ENCODE results near the gene RAET1G.
A peak's percentile ranks its signal among the peaks of the same experiment; 100 is the strongest.

Gene RAET1G

GRCh38 chr6:149887343-149887742 lies 35.6 kb downstream of the RAET1G start:
- no CpG with 5 or more reads among the region's 3 CpGs for WGBS (ENCODE audit: extremely low coverage, insufficient coverage, low lambda C conversion rate)
- no peak overlapping the region for H2BK5ac ChIP-seq (ENCODE audit: low read length)
- H3K79me2 ChIP-seq (ENCODE audit: control insufficient read depth, insufficient read depth, low read length) = no peaks in the 10 kb centered on the region
- no peak overlapping the region for H3K4me2 ChIP-seq (ENCODE audit: low read length)
- no peak overlapping the region for H4K8ac ChIP-seq (ENCODE audit: low read depth, low read length)
- no peak overlapping the region for H3K27ac ChIP-seq (ENCODE audit: low read depth, low read length)
- H3K9ac ChIP-seq (ENCODE audit: low read length) = no peak overlapping the region
- no peak overlapping the region for H2BK15ac ChIP-seq (replicated peaks; ENCODE audit: low read depth)
- no peak overlapping the region for H3K56ac ChIP-seq (ENCODE audit: low read length)
- H3K23ac ChIP-seq (ENCODE audit: low read length) = no peak overlapping the region
- H3K79me1 ChIP-seq (ENCODE audit: low read length) = no peaks in the 10 kb centered on the region
- H2AK5ac ChIP-seq (ENCODE audit: low read length) = no peak overlapping the region
- H4K5ac ChIP-seq (ENCODE audit: low read length) = no peak overlapping the region
- no peaks in the 10 kb centered on the region for H3K36me3 ChIP-seq (ENCODE audit: control insufficient read depth, insufficient read depth, low read length)
- H3K18ac ChIP-seq (ENCODE audit: low read length) = no peak overlapping the region
- no peaks in the 10 kb centered on the region for H3K4me1 ChIP-seq (ENCODE audit: control insufficient read depth, low read depth, low read length)
- H3K4me3 ChIP-seq (ENCODE audit: low read length) = no peak overlapping the region
- DNase-seq = no peak
- H2BK120ac ChIP-seq (ENCODE audit: low read depth, low read length) = no peak overlapping the region
- H3K4ac ChIP-seq (ENCODE audit: low read depth, low read length) = no peak overlapping the region
- no peaks in the 10 kb centered on the region for H3K27me3 ChIP-seq (ENCODE audit: insufficient read depth, low read length, poor library complexity)

GRCh38 chr6:149885888-149886287 lies 37.0 kb downstream of the RAET1G start:
- WGBS (ENCODE audit: extremely low coverage, insufficient coverage, low lambda C conversion rate) = no CpG with 5 or more reads among the region's 3 CpGs
- no peak overlapping the region for H3K18ac ChIP-seq (ENCODE audit: low read length)

GRCh38 chr6:149884617-149885016 lies 38.3 kb downstream of the RAET1G start:
- H3K23ac ChIP-seq (ENCODE audit: low read length) = no peak overlapping the region
- DNase-seq = no peak
- no peak overlapping the region for H3K9ac ChIP-seq (ENCODE audit: low read length)
- H3K79me1 ChIP-seq (ENCODE audit: low read length) = no peaks in the 10 kb centered on the region
- no peaks in the 10 kb centered on the region for H3K36me3 ChIP-seq (ENCODE audit: control insufficient read depth, insufficient read depth, low read length)
- no peak overlapping the region for H2AK5ac ChIP-seq (ENCODE audit: low read length)
- no peak overlapping the region for H3K4me3 ChIP-seq (ENCODE audit: low read length)
- H3K4me2 ChIP-seq (ENCODE audit: low read length) = no peak overlapping the region
- no peaks in the 10 kb centered on the region for H3K79me2 ChIP-seq (ENCODE audit: control insufficient read depth, insufficient read depth, low read length)
- H3K27me3 ChIP-seq (ENCODE audit: insufficient read depth, low read length, poor library complexity) = no peaks in the 10 kb centered on the region
- H3K18ac ChIP-seq (ENCODE audit: low read length) = no peak overlapping the region
- H3K56ac ChIP-seq (ENCODE audit: low read length) = no peak overlapping the region
- no peaks in the 10 kb centered on the region for H3K4me1 ChIP-seq (ENCODE audit: control insufficient read depth, low read depth, low read length)
- no peak overlapping the region for H2BK15ac ChIP-seq (replicated peaks; ENCODE audit: low read depth)
- H2BK120ac ChIP-seq (ENCODE audit: low read depth, low read length) = no peak overlapping the region
- H4K8ac ChIP-seq (ENCODE audit: low read depth, low read length) = no peak overlapping the region
- no peak overlapping the region for H3K4ac ChIP-seq (ENCODE audit: low read depth, low read length)
- WGBS (ENCODE audit: extremely low coverage, insufficient coverage, low lambda C conversion rate) = no CpG with 5 or more reads among the region's 7 CpGs
- H2BK5ac ChIP-seq (ENCODE audit: low read length) = no peak overlapping the region
- H3K27ac ChIP-seq (ENCODE audit: low read depth, low read length) = no peak overlapping the region
- H4K5ac ChIP-seq (ENCODE audit: low read length) = no peak overlapping the region

More at GRCh38 chr6:149885888-149886287, 37.0 kb downstream of the RAET1G start:
- Histone ChIP-seq H3K4me3 (ENCODE audit: low read length) (no peak overlapping the region), H3K4me2 (ENCODE audit: low read length) (no peak overlapping the region), H3K79me1 (ENCODE audit: low read length) (no peaks in the 10 kb centered on the region), H3K36me3 (ENCODE audit: control insufficient read depth, insufficient read depth, low read length) (no peaks in the 10 kb centered on the region), H2BK120ac (ENCODE audit: low read depth, low read length) (no peak overlapping the region), H3K4ac (ENCODE audit: low read depth, low read length) (no peak overlapping the region), H3K9ac (ENCODE audit: low read length) (no peak overlapping the region), H2BK15ac (replicated peaks; ENCODE audit: low read depth) (no peak overlapping the region), H3K79me2 (ENCODE audit: control insufficient read depth, insufficient read depth, low read length) (no peaks in the 10 kb centered on the region), H3K27me3 (ENCODE audit: insufficient read depth, low read length, poor library complexity) (no peaks in the 10 kb centered on the region), H3K27ac (ENCODE audit: low read depth, low read length) (no peak overlapping the region), H3K56ac (ENCODE audit: low read length) (no peak overlapping the region), H2BK5ac (ENCODE audit: low read length) (no peak overlapping the region), H4K5ac (ENCODE audit: low read length) (no peak overlapping the region), H4K8ac (ENCODE audit: low read depth, low read length) (no peak overlapping the region), H3K23ac (ENCODE audit: low read length) (no peak overlapping the region), H3K4me1 (ENCODE audit: control insufficient read depth, low read depth, low read length) (no peaks in the 10 kb centered on the region), H2AK5ac (ENCODE audit: low read length) (no peak overlapping the region)
- no peak for DNase-seq

GRCh38 chr6:149884215-149884614 lies 38.7 kb downstream of the RAET1G start:
- Histone ChIP-seq H3K4ac (ENCODE audit: low read depth, low read length) (no peak overlapping the region), H3K4me3 (ENCODE audit: low read length) (no peak overlapping the region), H3K56ac (ENCODE audit: low read length) (no peak overlapping the region), H3K9ac (ENCODE audit: low read length) (no peak overlapping the region), H4K8ac (ENCODE audit: low read depth, low read length) (no peak overlapping the region), H3K18ac (ENCODE audit: low read length) (no peak overlapping the region), H3K23ac (ENCODE audit: low read length) (no peak overlapping the region), H3K27me3 (ENCODE audit: insufficient read depth, low read length, poor library complexity) (no peaks in the 10 kb centered on the region), H3K27ac (ENCODE audit: low read depth, low read length) (no peak overlapping the region), H2AK5ac (ENCODE audit: low read length) (no peak overlapping the region), H2BK120ac (ENCODE audit: low read depth, low read length) (no peak overlapping the region), H3K79me1 (ENCODE audit: low read length) (no peaks in the 10 kb centered on the region), H3K36me3 (ENCODE audit: control insufficient read depth, insufficient read depth, low read length) (no peaks in the 10 kb centered on the region), H4K5ac (ENCODE audit: low read length) (no peak overlapping the region), H3K4me1 (ENCODE audit: control insufficient read depth, low read depth, low read length) (no peaks in the 10 kb centered on the region), H2BK5ac (ENCODE audit: low read length) (no peak overlapping the region), H3K4me2 (ENCODE audit: low read length) (no peak overlapping the region), H2BK15ac (replicated peaks; ENCODE audit: low read depth) (no peak overlapping the region), H3K79me2 (ENCODE audit: control insufficient read depth, insufficient read depth, low read length) (no peaks in the 10 kb centered on the region)
- WGBS (ENCODE audit: extremely low coverage, insufficient coverage, low lambda C conversion rate) = no CpG with 5 or more reads among the region's 11 CpGs
- peak; percentile 49 for DNase-seq

GRCh38 chr6:149881860-149882259 lies 41.1 kb downstream of the RAET1G start:
- no CpG with 5 or more reads among the region's 2 CpGs for WGBS (ENCODE audit: extremely low coverage, insufficient coverage, low lambda C conversion rate)
- H3K18ac ChIP-seq (ENCODE audit: low read length) = no peak overlapping the region

GRCh38 chr6:149881066-149881766 lies 41.7 kb downstream of the RAET1G start:
- Histone ChIP-seq H3K4me2 (ENCODE audit: low read length) (no peak overlapping the region), H3K79me1 (ENCODE audit: low read length) (no peaks in the 10 kb centered on the region), H3K79me2 (ENCODE audit: control insufficient read depth, insufficient read depth, low read length) (no peaks in the 10 kb centered on the region), H2BK120ac (ENCODE audit: low read depth, low read length) (no peak overlapping the region), H4K5ac (ENCODE audit: low read length) (no peak overlapping the region), H2BK15ac (replicated peaks; ENCODE audit: low read depth) (no peak overlapping the region), H3K4me1 (ENCODE audit: control insufficient read depth, low read depth, low read length) (no peaks in the 10 kb centered on the region), H3K18ac (ENCODE audit: low read length) (no peak overlapping the region), H2BK5ac (ENCODE audit: low read length) (no peak overlapping the region), H2AK5ac (ENCODE audit: low read length) (no peak overlapping the region), H3K9ac (ENCODE audit: low read length) (no peak overlapping the region), H3K4me3 (ENCODE audit: low read length) (no peak overlapping the region), H3K27me3 (ENCODE audit: insufficient read depth, low read length, poor library complexity) (no peaks in the 10 kb centered on the region), H4K8ac (ENCODE audit: low read depth, low read length) (no peak overlapping the region), H3K36me3 (ENCODE audit: control insufficient read depth, insufficient read depth, low read length) (no peaks in the 10 kb centered on the region), H3K23ac (ENCODE audit: low read length) (no peak overlapping the region), H3K56ac (ENCODE audit: low read length) (no peak overlapping the region), H3K27ac (ENCODE audit: low read depth, low read length) (no peak overlapping the region), H3K4ac (ENCODE audit: low read depth, low read length) (no peak overlapping the region)
- WGBS (ENCODE audit: extremely low coverage, insufficient coverage, low lambda C conversion rate) = no CpG with 5 or more reads among the region's 10 CpGs
- no peak for DNase-seq

More at GRCh38 chr6:149881860-149882259, 41.1 kb downstream of the RAET1G start:
- H3K4me3 ChIP-seq (ENCODE audit: low read length) = no peak overlapping the region
- no peak overlapping the region for H2BK15ac ChIP-seq (replicated peaks; ENCODE audit: low read depth)
- no peaks in the 10 kb centered on the region for H3K27me3 ChIP-seq (ENCODE audit: insufficient read depth, low read length, poor library complexity)
- no peak for DNase-seq
- no peak overlapping the region for H2AK5ac ChIP-seq (ENCODE audit: low read length)
- H3K4me1 ChIP-seq (ENCODE audit: control insufficient read depth, low read depth, low read length) = no peaks in the 10 kb centered on the region
- no peaks in the 10 kb centered on the region for H3K79me2 ChIP-seq (ENCODE audit: control insufficient read depth, insufficient read depth, low read length)
- no peak overlapping the region for H3K56ac ChIP-seq (ENCODE audit: low read length)
- no peak overlapping the region for H4K5ac ChIP-seq (ENCODE audit: low read length)
- H3K79me1 ChIP-seq (ENCODE audit: low read length) = no peaks in the 10 kb centered on the region
- no peak overlapping the region for H4K8ac ChIP-seq (ENCODE audit: low read depth, low read length)
- H3K23ac ChIP-seq (ENCODE audit: low read length) = no peak overlapping the region
- no peak overlapping the region for H3K9ac ChIP-seq (ENCODE audit: low read length)
- no peak overlapping the region for H2BK5ac ChIP-seq (ENCODE audit: low read length)
- no peak overlapping the region for H3K4me2 ChIP-seq (ENCODE audit: low read length)
- no peaks in the 10 kb centered on the region for H3K36me3 ChIP-seq (ENCODE audit: control insufficient read depth, insufficient read depth, low read length)
- no peak overlapping the region for H3K27ac ChIP-seq (ENCODE audit: low read depth, low read length)
- no peak overlapping the region for H2BK120ac ChIP-seq (ENCODE audit: low read depth, low read length)
- H3K4ac ChIP-seq (ENCODE audit: low read depth, low read length) = no peak overlapping the region

Measured in mesendoderm (in vitro differentiated cells).